GM12892 (cell line): ENCODE data around the gene IL17C.

ENCODE experiments used
- POLR2A ChIP-seq: IDR thresholded peaks from 2 replicates; pipeline ENCODE4 v1.6.1; 2011; ENCODE audit warnings: low read depth, low read length, control low read depth
- POLR2AphosphoS5 ChIP-seq: IDR thresholded peaks from 2 replicates; pipeline ENCODE4 v1.6.1; 2011; ENCODE audit warnings: low read depth, low read length, control low read depth

DNA sequence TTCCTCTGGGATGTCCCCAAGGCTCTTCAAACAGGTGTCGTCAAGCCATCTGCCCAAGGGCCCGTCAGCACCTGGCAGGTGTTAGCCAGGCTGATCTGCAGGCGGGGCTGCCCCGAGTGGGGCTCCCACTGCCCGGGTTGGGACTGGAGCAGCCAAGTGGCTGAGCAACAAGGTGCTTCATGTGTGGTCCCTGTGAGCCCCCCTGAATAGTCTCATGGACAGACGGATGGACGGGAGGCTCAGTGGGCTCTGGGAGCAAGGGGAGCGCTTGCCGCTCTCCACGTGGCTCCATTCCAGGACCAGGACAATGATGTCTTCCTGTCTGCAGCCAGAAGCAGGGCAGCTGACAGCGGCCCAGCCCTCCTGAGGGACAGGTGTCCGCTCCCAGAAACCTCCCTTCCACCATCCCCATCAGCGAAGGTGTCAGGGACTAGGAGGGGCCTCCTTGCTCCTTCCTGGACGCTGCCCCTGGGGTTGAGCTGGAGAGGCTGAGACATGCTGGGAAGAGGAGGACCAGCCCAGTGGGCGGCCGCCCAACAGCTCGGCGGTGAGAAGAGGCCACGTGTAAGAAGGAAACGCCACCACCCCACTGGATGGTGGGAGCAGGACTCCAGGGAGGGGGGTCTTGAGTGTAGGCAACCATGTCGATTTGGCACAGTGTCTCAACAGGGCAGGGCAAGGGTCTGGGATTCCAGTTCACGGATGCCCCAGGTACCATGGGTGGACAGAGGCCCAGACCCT is 38.3 kb downstream of the IL17C start:
- no peak for TF ChIP-seq POLR2A
- TF ChIP-seq POLR2AphosphoS5: no peak
